SK-N-SH (cell line): ENCODE measurements around the gene OGFR. TPM values are rescaled to one million over a fixed set of nuclear protein-coding genes. Genes with fewer than 3 reads are reported as not detected.

Experiments
- CHD2 ChIP-seq: fragments of 150-350 bp; IDR thresholded peaks from 2 replicates; pipeline ENCODE4 v1.6.1; 2018; ENCODE audit warnings: low read length; ENCODE audit not compliant: partially characterized antibody
- EZH2phosphoT487 ChIP-seq: fragments of 200-600 bp; sonication (generic); IDR thresholded peaks from 2 replicates; pipeline ENCODE4 v1.6.1; 2017; ENCODE audit warnings: low read depth, mixed run types, mild to moderate bottlenecking, antibody characterized with exemption, moderate library complexity, borderline replicate concordance
- FOSL2 ChIP-seq: IDR thresholded peaks from 2 replicates; pipeline ENCODE4 v1.4.0; 2012; ENCODE audit warnings: low read depth, mild to moderate bottlenecking, moderate library complexity, borderline replicate concordance
- FOXM1 ChIP-seq: IDR thresholded peaks from 2 replicates; pipeline ENCODE4 v1.4.0; 2012; ENCODE audit warnings: low read depth, mild to moderate bottlenecking
- JUND ChIP-seq: IDR thresholded peaks from 2 replicates; pipeline ENCODE4 v1.4.0; 2012
- MEF2A ChIP-seq: IDR thresholded peaks from 2 replicates; pipeline ENCODE4 v1.4.0; 2012; ENCODE audit warnings: low read depth, borderline replicate concordance
- RAD21 ChIP-seq: IDR thresholded peaks from 2 replicates; pipeline ENCODE4 v1.6.1; 2012; ENCODE audit warnings: mild to moderate bottlenecking, low read length
- RXRA ChIP-seq: IDR thresholded peaks from 2 replicates; pipeline ENCODE4 v1.4.0; 2012; ENCODE audit warnings: low read depth, mild to moderate bottlenecking, borderline replicate concordance
- SMC3 ChIP-seq: IDR thresholded peaks from 2 replicates; pipeline ENCODE4 v1.6.1; 2012; ENCODE audit warnings: low read depth, low read length, improper control_type of control experiment
- TCF12 ChIP-seq: IDR thresholded peaks from 2 replicates; pipeline ENCODE4 v1.4.0; 2012
- polyA plus RNA-seq, 3 experiments: library from polyadenylated mRNA; depleted of rRNA; stranded (reverse); fragments of >200 nt; gene quantifications; 2 replicates each; pipeline ENCODE4 v1.2.3, GENCODE V29; 2012
- TF ChIP-seq, protein P1 (sequence below): IDR thresholded peaks from 2 replicates; pipeline ENCODE4 v1.6.1; 2012; ENCODE audit warnings: mild to moderate bottlenecking, low read depth, low read length, moderate library complexity
- TF ChIP-seq, protein P2 (sequence below): IDR thresholded peaks from 2 replicates; pipeline ENCODE4 v1.4.0; 2012; ENCODE audit warnings: low read depth, borderline replicate concordance
- TF ChIP-seq, protein P3 (sequence below): IDR thresholded peaks from 2 replicates; pipeline ENCODE4 v1.4.0; 2012; ENCODE audit warnings: low read depth, borderline replicate concordance
- TF ChIP-seq, protein P4 (sequence below): IDR thresholded peaks from 2 replicates; pipeline ENCODE4; 2012

OGFR gene
- polyA plus RNA-seq, 1 of the 3 experiments (the other 2 are of a cell fraction) = 60.8 TPM

DNA sequence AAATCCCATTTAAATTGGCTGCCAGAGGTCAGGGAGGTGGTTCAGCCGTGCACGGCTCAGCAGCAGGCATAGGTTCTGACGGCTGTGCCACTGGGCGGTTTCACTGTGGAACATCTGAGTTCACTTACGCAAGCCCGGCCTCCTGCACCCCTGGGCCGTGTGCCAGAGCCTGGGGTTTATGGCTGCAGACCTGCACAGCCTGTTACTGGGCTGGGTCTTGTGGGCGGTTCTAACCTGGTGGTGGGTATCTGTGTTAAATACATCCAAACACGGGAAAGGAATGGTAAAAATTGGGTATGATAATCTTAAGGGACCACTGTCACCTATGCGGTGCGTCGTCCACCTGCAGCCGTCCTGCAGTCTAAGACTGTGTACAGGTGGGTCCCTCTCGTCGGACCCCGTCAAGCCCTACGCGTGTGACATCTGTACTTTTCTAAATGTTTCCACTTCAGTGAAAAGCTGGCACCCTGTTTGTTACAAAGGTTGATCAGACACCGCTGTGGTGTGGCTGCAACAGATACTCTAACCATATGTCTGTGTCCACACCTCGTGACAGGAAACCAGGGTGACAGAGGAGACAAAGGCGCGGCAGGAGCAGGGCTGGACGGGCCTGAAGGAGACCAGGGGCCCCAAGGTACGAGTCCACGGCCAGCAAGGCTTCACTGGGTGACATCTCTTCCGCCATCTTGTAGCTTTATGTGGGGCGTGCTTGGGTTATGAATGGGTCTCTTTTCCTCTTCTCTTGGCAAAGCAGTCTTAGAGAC is 33.7 kb downstream of the OGFR start (continued):
- TF ChIP-seq, protein P1, sequence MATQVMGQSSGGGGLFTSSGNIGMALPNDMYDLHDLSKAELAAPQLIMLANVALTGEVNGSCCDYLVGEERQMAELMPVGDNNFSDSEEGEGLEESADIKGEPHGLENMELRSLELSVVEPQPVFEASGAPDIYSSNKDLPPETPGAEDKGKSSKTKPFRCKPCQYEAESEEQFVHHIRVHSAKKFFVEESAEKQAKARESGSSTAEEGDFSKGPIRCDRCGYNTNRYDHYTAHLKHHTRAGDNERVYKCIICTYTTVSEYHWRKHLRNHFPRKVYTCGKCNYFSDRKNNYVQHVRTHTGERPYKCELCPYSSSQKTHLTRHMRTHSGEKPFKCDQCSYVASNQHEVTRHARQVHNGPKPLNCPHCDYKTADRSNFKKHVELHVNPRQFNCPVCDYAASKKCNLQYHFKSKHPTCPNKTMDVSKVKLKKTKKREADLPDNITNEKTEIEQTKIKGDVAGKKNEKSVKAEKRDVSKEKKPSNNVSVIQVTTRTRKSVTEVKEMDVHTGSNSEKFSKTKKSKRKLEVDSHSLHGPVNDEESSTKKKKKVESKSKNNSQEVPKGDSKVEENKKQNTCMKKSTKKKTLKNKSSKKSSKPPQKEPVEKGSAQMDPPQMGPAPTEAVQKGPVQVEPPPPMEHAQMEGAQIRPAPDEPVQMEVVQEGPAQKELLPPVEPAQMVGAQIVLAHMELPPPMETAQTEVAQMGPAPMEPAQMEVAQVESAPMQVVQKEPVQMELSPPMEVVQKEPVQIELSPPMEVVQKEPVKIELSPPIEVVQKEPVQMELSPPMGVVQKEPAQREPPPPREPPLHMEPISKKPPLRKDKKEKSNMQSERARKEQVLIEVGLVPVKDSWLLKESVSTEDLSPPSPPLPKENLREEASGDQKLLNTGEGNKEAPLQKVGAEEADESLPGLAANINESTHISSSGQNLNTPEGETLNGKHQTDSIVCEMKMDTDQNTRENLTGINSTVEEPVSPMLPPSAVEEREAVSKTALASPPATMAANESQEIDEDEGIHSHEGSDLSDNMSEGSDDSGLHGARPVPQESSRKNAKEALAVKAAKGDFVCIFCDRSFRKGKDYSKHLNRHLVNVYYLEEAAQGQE = no peak
- no peak for TF ChIP-seq FOSL2
- TF ChIP-seq SMC3 = no peak
- TF ChIP-seq, protein P2, sequence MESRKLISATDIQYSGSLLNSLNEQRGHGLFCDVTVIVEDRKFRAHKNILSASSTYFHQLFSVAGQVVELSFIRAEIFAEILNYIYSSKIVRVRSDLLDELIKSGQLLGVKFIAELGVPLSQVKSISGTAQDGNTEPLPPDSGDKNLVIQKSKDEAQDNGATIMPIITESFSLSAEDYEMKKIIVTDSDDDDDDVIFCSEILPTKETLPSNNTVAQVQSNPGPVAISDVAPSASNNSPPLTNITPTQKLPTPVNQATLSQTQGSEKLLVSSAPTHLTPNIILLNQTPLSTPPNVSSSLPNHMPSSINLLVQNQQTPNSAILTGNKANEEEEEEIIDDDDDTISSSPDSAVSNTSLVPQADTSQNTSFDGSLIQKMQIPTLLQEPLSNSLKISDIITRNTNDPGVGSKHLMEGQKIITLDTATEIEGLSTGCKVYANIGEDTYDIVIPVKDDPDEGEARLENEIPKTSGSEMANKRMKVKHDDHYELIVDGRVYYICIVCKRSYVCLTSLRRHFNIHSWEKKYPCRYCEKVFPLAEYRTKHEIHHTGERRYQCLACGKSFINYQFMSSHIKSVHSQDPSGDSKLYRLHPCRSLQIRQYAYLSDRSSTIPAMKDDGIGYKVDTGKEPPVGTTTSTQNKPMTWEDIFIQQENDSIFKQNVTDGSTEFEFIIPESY = no peak
- TF ChIP-seq TCF12 = no peak
- TF ChIP-seq JUND = no peak
- no peak for TF ChIP-seq RAD21
- no peak for TF ChIP-seq FOXM1
- TF ChIP-seq RXRA = no peak
- no peak for TF ChIP-seq EZH2phosphoT487
- TF ChIP-seq, protein P3, sequence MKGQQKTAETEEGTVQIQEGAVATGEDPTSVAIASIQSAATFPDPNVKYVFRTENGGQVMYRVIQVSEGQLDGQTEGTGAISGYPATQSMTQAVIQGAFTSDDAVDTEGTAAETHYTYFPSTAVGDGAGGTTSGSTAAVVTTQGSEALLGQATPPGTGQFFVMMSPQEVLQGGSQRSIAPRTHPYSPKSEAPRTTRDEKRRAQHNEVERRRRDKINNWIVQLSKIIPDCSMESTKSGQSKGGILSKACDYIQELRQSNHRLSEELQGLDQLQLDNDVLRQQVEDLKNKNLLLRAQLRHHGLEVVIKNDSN = no peak
- TF ChIP-seq CHD2 = peak; percentile 43
- no peak for TF ChIP-seq MEF2A
- TF ChIP-seq, protein P4, sequence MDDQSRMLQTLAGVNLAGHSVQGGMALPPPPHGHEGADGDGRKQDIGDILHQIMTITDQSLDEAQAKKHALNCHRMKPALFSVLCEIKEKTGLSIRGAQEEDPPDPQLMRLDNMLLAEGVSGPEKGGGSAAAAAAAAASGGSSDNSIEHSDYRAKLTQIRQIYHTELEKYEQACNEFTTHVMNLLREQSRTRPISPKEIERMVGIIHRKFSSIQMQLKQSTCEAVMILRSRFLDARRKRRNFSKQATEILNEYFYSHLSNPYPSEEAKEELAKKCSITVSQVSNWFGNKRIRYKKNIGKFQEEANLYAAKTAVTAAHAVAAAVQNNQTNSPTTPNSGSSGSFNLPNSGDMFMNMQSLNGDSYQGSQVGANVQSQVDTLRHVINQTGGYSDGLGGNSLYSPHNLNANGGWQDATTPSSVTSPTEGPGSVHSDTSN = no peak
